GM12891 (cell line): ENCODE measurements around the gene FOXK1.

ENCODE experiments used
- POLR2A ChIP-seq: IDR thresholded peaks from 2 replicates; pipeline ENCODE4 v1.6.1; 2011; ENCODE audit warnings: low read depth, low read length, control low read depth
- SPI1 ChIP-seq: IDR thresholded peaks from 2 replicates; pipeline ENCODE4 v1.6.1; 2011; ENCODE audit warnings: low read depth, low read length, control low read depth
- TAF1 ChIP-seq: IDR thresholded peaks from 2 replicates; pipeline ENCODE4 v1.6.1; 2011; ENCODE audit warnings: low read depth, low read length, control low read depth

GRCh38 chr7:4699841-4700240 lies 17.7 kb downstream of the FOXK1 start:
- TF ChIP-seq SPI1, result no peak
- TF ChIP-seq POLR2A, result no peak
- no peak for TF ChIP-seq TAF1
